Coronary artery (tissue), 2 donors: Measurements from ENCODE around the gene KRTAP10-6.
"Not testable (repeated sequence)": the region's sequence is repeated elsewhere in the genome, so short reads cannot be mapped to it uniquely, and the experiment has no call there.

ENCODE experiments used
- DNase-seq: peaks from one replicate; pipeline ENCODE4 v3.0.0-alpha.2; 2017; ENCODE audit warnings: low spot score
- H3K27ac ChIP-seq, 2 donors: fragments of 200-600 bp; sonication (generic); one replicate each; pipeline ENCODE4 v1.5.1; 2016 to 2019
- H3K4me3 ChIP-seq: fragments of 200-600 bp; sonication (generic); 2 replicates; pipeline ENCODE4 v1.5.1; 2016; ENCODE audit warnings: mild to moderate bottlenecking, moderate library complexity
- TF ChIP-seq, protein P1 (sequence below): fragments of 200-600 bp; sonication (generic); IDR thresholded peaks from one replicate; pipeline ENCODE4 v1.5.1; 2019; ENCODE audit warnings: antibody characterized with exemption

KRTAP10-6 gene

DNA sequence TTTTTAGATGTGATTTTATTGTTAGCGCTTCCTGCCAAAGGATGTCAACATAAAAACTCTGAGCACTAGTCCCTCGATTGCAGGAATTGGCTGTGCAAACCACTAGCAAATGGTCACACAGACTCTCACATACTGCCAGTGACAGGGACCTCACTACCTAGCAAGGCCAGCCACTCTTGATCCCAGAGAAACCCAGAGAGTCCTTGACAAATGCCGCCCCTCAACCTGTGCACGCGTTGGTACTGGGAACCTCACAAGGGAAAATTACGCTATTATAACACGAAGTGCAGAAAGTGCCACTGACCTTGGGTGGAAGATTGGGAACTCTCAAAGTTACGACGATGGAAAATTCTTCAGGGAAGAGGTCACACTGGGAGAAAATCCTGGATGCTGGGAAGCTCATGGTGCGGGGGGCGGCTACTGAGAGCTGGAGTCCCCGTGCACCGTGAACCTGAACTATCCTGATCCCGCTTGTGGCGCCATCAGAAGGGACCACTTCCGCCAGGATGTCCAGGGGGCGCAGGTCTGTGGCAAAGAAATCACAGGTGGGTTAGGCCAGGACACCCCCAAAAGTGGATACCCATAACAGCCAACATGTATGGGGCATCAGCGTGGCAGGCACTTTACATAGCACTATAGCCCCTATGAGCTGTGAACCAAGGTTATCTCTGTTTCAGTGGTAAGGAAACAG lies 24.7 kb downstream of the KRTAP10-6 start:
- no peak for DNase-seq
- Histone ChIP-seq H3K4me3 (no peak overlapping the region), H3K27ac (no peak overlapping the region)
- TF ChIP-seq, protein P1, sequence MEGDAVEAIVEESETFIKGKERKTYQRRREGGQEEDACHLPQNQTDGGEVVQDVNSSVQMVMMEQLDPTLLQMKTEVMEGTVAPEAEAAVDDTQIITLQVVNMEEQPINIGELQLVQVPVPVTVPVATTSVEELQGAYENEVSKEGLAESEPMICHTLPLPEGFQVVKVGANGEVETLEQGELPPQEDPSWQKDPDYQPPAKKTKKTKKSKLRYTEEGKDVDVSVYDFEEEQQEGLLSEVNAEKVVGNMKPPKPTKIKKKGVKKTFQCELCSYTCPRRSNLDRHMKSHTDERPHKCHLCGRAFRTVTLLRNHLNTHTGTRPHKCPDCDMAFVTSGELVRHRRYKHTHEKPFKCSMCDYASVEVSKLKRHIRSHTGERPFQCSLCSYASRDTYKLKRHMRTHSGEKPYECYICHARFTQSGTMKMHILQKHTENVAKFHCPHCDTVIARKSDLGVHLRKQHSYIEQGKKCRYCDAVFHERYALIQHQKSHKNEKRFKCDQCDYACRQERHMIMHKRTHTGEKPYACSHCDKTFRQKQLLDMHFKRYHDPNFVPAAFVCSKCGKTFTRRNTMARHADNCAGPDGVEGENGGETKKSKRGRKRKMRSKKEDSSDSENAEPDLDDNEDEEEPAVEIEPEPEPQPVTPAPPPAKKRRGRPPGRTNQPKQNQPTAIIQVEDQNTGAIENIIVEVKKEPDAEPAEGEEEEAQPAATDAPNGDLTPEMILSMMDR = no peak

DNA sequence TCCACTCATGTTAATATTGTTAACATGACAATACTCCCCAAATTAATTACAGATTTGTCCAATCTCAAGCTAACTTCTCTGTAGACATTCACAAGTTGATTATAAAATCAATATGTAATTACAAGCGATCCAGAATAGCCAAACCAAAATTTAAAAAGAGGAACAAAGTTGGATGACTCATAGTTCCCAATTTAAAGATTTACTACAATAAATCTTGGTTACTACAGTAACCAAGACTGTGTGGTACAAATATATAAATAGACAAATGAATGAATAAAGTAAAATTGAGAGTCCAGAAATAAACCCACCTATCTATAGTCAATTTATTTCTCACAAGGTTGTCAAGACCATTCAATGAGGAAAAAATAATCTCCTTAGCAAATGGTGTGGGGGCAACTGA lies 25.9 kb downstream of the KRTAP10-6 start:
- Histone ChIP-seq H3K27ac (no peak overlapping the region), H3K4me3 (no peak overlapping the region)
- TF ChIP-seq, protein P1 = no peak
- DNase-seq = no peak

DNA sequence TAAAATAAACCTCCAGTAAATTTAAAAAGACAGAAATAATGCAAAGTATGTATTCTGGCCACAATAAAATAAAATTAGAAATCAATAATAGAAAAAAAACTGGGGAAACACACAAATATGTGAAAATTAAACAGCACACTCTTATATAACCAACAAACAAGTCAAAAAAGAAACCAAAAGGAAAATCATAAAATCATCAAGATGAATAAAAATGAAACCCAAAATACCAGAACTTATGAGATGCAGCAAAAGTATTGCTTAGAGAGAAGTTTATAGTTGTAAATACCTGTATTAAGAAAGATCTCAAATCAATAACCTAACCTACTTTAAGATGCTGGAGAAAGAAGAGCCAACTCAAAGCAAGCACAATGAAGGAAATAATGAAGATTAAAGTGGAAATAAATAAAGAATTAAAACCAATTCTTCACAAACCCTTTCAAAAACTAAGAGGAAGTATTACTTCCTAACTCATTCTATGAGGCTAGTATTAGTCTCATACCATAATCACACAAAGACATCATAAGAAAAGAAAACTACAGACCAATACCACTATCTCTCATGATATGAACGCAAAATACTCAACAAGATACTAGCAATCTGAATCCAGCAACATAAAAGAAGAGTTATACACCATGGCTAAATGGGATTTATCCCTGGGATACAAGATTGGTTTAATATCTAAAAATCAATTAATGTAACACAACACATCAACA lies 27.3 kb downstream of the KRTAP10-6 start:
- TF ChIP-seq, protein P1 = no peak
- no peak overlapping the region for H3K4me3 ChIP-seq
- DNase-seq = no peak
- no peak overlapping the region for H3K27ac ChIP-seq

DNA sequence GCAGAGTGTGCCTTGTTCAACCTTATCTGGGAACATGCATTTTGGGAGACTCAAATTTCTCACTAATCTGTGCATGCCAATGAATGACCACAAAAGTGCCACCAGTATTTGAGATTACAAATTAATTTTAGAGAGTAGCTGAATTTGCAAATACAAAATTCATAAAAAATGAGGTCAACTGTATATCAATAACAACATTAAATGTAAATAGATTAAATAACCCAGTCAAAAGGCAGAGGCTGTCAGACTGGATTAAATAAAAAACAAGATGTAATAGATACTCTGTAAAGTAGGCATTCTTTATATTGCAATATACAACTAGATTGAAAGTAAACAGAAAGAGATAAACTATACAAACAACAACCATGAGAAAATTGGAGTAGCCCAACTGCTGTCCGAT lies 28.2 kb downstream of the KRTAP10-6 start:
- no peak overlapping the region for H3K4me3 ChIP-seq
- TF ChIP-seq, protein P1 = no peak
- H3K27ac ChIP-seq = no peak overlapping the region
- DNase-seq = no peak

DNA sequence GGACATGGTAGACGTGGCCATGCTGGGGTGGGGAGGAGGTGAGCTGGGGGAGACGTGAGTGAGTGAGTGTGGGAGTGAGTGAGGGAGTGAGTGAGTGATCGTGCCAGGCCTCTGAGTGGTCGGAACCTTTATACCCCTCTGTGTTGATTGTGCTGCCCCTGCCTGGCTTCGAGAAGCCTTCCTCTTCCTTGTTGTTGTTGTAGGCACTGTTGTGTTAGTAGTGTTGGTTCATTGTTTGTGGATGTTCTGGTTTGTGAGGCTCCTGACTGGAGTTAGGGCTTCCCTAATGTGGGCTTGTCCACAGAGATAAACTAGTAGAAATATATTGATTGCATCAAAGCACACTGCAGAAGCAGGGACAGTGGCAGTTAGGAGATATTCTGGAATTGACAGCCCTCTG lies 33.6 kb downstream of the KRTAP10-6 start, which contains the start of gene KRTAP10-3:
TSS of gene KRTAP10-3 (minus strand) at position 101 of the 400 bp plus-strand sequence. CDS start at position 21, 80 bp downstream.
- Histone ChIP-seq H3K4me3 (no peak within 1 kb of the TSS), H3K27ac (no peak within 1 kb of the TSS)
- no peak for DNase-seq
- TF ChIP-seq, protein P1 = no peak

DNA sequence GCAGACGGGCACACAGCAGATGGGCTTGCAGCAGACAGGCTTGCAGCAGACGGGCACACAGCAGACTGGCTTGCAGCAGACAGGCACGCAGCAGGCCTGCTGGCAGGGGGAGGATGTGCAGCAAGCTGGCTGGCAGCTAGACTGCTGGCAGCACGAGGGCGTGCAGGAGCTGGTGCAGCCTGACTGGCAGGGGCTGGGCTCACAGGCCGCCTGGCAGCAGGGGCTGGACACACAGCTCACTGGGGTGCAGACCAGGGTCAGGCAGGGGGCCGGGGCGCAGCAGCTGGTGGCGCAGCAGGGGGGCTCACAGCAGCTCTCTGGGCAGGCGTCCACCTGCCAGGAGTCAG lies 34.0 kb downstream of the KRTAP10-6 start:
- H3K27ac ChIP-seq, H3K4me3 ChIP-seq, DNase-seq: not testable (repeated sequence)

DNA sequence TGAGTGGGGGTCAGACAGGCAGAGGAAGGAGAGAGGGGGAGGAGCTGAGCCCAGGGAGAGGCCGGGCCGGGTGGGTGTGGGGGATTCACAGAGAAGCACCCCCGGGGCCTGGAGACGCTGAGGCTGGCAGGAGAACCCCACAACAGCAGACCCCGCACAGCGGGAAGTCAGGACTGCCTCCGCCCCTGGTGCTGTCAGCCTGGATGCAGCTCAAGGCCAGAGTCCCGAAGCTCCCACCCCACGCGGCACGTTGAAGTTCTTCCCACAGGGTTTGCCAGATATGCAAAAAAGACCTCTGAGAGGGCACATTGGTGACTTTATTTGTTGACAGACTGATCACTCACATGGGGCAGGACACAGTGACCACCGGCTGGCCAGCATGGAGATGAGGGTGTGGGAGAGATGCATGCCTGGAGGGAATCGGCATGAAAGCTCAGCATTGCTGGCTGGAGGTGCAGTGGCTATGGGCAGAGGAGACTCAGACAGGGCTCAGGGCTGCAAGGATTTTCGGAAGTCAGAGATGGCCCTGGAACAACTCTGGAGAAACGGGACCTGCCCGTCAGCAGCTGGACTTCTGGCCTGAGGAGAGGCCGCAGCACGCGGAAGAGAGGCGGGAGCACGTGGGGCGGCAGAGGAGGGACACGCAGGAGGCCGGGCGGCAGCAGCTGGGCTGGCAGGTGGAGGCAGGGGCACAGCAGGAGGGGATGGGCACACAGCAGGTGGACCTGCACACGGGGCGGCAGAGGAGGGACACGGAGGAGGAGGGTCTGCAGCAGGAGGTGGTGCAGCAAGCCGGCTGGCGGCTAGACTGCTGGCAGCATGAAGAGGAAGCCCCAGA lies 34.6 kb downstream of the KRTAP10-6 start:
- TF ChIP-seq, protein P1 = no peak
- DNase-seq = no peak
- H3K4me3 ChIP-seq = no peak overlapping the region
- H3K27ac ChIP-seq = no peak overlapping the region
